K562 (cell line): Measurements from ENCODE around the gene TADA2A.

Source experiments
- HMG20A ChIP-seq: fragments of 450-650 bp; formaldehyde crosslinking; conservative IDR thresholded peaks from 2 replicates; pipeline ENCODE4 v1.4.0; 2020; ENCODE audit warnings: mild to moderate bottlenecking, mixed read lengths
- NR2F6 ChIP-seq: fragments of 450-650 bp; formaldehyde crosslinking; IDR thresholded peaks from 2 replicates; pipeline ENCODE4 v1.4.0; 2020; ENCODE audit warnings: mild to moderate bottlenecking
- POLR2G ChIP-seq: fragments of 200-400 bp; formaldehyde crosslinking; IDR thresholded peaks from 2 replicates; pipeline ENCODE4 v1.6.1; 2017; ENCODE audit warnings: low read depth, mild to moderate bottlenecking, antibody characterized with exemption, low read length, moderate library complexity
- THRB ChIP-seq: fragments of 450-650 bp; formaldehyde crosslinking; conservative IDR thresholded peaks from 2 replicates; pipeline ENCODE4 v1.4.0; 2022; ENCODE audit warnings: mild to moderate bottlenecking, missing genetic modification characterization
- ZNF274 ChIP-seq: IDR thresholded peaks from 2 replicates; pipeline ENCODE4 v1.6.1; 2011; ENCODE audit warnings: low read depth, mild to moderate bottlenecking, low read length, moderate library complexity, borderline replicate concordance
- ZNF507 ChIP-seq: conservative IDR thresholded peaks from 2 replicates; pipeline ENCODE4 v1.6.1; 2017; ENCODE audit warnings: missing genetic modification characterization, missing compliant biosample characterization

DNA sequence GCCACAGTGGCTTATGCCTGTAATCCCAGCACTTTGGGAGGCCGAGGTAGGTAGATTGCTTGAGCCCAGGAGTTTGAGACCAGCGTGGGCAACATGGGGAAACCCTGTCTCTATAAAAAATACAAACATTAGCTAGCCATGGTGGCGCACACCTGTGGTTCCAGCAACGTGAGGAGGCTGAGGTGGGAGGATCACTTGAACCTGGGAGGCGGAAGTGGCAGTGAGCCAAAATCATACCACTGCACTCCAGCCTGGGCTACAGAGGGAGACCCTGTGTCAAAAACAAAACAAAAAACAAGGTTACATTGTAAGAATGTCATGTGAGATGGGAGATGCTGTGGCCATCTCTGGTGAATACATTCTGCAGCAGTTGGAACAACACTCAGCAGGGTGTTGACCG, 96.5 kb downstream of the TADA2A start:
- TF ChIP-seq ZNF274 (no peak), NR2F6 (no peak), HMG20A (CRISPR knock-in tag) (no peak), POLR2G (no peak), ZNF507 (no peak), THRB (CRISPR knock-in tag) (no peak)
